ENCODE measurements around the gene STAT3.
"Not testable (repeated sequence)": the region's sequence is repeated elsewhere in the genome, so short reads cannot be mapped to it uniquely, and the experiment has no call there.

STAT3 gene

GRCh38 chr17:42307362-42307927 is 80.8 kb downstream of the STAT3 start:
- no peak overlapping the region for H3K4me3 ChIP-seq (ENCODE audit: low read depth, low read length)
- TF ChIP-seq CTCF (conservative IDR thresholded peaks at IDR 0.05; ENCODE audit: low read depth, low read length): no peak
- DNase-seq (ENCODE audit: low read depth): no peak

- TF ChIP-seq CTCF (conservative IDR thresholded peaks at IDR 0.05; ENCODE audit: low read depth, low read length): no peak
- DNase-seq (ENCODE audit: low read depth): no peak
- no peak overlapping the region for H3K4me3 ChIP-seq (ENCODE audit: low read depth, low read length)
These were observed 81.9 kb downstream of the STAT3 start for GRCh38 chr17:42306385-42306667.

GRCh38 chr17:42305543-42306384 is 82.5 kb downstream of the STAT3 start:
- no peak for DNase-seq (ENCODE audit: low read depth)
- no peak for TF ChIP-seq CTCF (conservative IDR thresholded peaks at IDR 0.05; ENCODE audit: low read depth, low read length)
- H3K4me3 ChIP-seq (ENCODE audit: low read depth, low read length): no peak overlapping the region

GRCh38 chr17:42305031-42305330 is 83.3 kb downstream of the STAT3 start:
- H3K4me3 ChIP-seq (ENCODE audit: low read depth, low read length); DNase-seq (ENCODE audit: low read depth): not testable (repeated sequence)

- no peak overlapping the region for H3K4me3 ChIP-seq (ENCODE audit: low read depth, low read length)
- DNase-seq (ENCODE audit: low read depth): no peak
- TF ChIP-seq CTCF (conservative IDR thresholded peaks at IDR 0.05; ENCODE audit: low read depth, low read length): no peak
These were observed 83.8 kb downstream of the STAT3 start for GRCh38 chr17:42304187-42305030.

- no peak for TF ChIP-seq CTCF (conservative IDR thresholded peaks at IDR 0.05; ENCODE audit: low read depth, low read length)
- H3K4me3 ChIP-seq (ENCODE audit: low read depth, low read length): no peak overlapping the region
- no peak for DNase-seq (ENCODE audit: low read depth)
These were observed 84.5 kb downstream of the STAT3 start for GRCh38 chr17:42303694-42304093.

GRCh38 chr17:42301022-42301421 is 87.2 kb downstream of the STAT3 start:
- H3K4me3 ChIP-seq (ENCODE audit: low read depth, low read length): no peak overlapping the region
- DNase-seq (ENCODE audit: low read depth): no peak
- no peak for TF ChIP-seq CTCF (conservative IDR thresholded peaks at IDR 0.05; ENCODE audit: low read depth, low read length)

GRCh38 chr17:42299913-42300312 is 88.3 kb downstream of the STAT3 start:
- DNase-seq (ENCODE audit: low read depth); H3K4me3 ChIP-seq (ENCODE audit: low read depth, low read length): not testable (repeated sequence)

- not testable (repeated sequence) for DNase-seq (ENCODE audit: low read depth)
These were observed 88.9 kb downstream of the STAT3 start for GRCh38 chr17:42299361-42299760.

GRCh38 chr17:42297775-42298174 is 90.5 kb downstream of the STAT3 start:
- H3K4me3 ChIP-seq (ENCODE audit: low read depth, low read length); DNase-seq (ENCODE audit: low read depth): not testable (repeated sequence)

More at GRCh38 chr17:42299361-42299760, 88.9 kb downstream of the STAT3 start:
- H3K4me3 ChIP-seq (ENCODE audit: low read depth, low read length): not testable (repeated sequence)

Data from choroid plexus epithelial cell (primary cell).